Kidney (tissue), 14 donors: ENCODE data around the gene DCLK1. TPM values are rescaled to one million over a fixed set of nuclear protein-coding genes. Genes with fewer than 3 reads are reported as not detected.

Experiments used
- DNase-seq, 5 donors: peaks; one replicate each; pipeline ENCODE4 v3.0.0-alpha.2; 2013 to 2020
- FAIRE-seq: peaks from 2 replicates; lab custom pipeline; 2012; peaks lifted over from hg19 to GRCh38; lab: Jason Lieb, UNC
- H3K27ac ChIP-seq, 2 donors: one replicate each; pipeline ENCODE4 v1.7.0; 2013; ENCODE audit warnings: low read depth in 2 of 2, low read length in 2 of 2, inconsistent platforms in 1 of 2
- H3K27me3 ChIP-seq: one replicate; pipeline ENCODE4 v1.7.1; 2013; ENCODE audit warnings: low read length, inconsistent platforms; ENCODE audit not compliant: control insufficient read depth, insufficient read depth
- H3K36me3 ChIP-seq, 3 donors: one replicate each; pipeline versions ENCODE4 v1.7.0 to v1.7.1; 2013; ENCODE audit warnings: low read length in 3 of 3, control low read depth in 1 of 3, inconsistent platforms in 1 of 3; ENCODE audit not compliant: insufficient read depth in 3 of 3, control insufficient read depth in 2 of 3
- H3K4me1 ChIP-seq, 3 donors: one replicate each; pipeline versions ENCODE4 v1.7.0 to v1.7.1; 2013; ENCODE audit warnings: low read length in 3 of 3, inconsistent platforms in 1 of 3, low read depth in 1 of 3; ENCODE audit not compliant: control insufficient read depth in 2 of 3, insufficient read depth in 2 of 3
- H3K4me3 ChIP-seq, 3 donors: one replicate each; pipeline versions ENCODE4 v1.7.0 to v1.8.1; 2013; ENCODE audit warnings: low read length in 3 of 3, control low read depth in 1 of 3, inconsistent platforms in 1 of 3
- H3K9ac ChIP-seq, 3 donors: one replicate each; pipeline versions ENCODE4 v1.7.0 to v1.7.1; 2013; ENCODE audit warnings: low read length in 3 of 3, control low read depth in 1 of 3, inconsistent platforms in 1 of 3
- H3K9me3 ChIP-seq, 3 donors: one replicate each; pipeline versions ENCODE4 v1.7.0 to v1.7.1; 2013; ENCODE audit warnings: low read length in 3 of 3, control low read depth in 1 of 3, inconsistent platforms in 1 of 3; ENCODE audit not compliant: control insufficient read depth in 2 of 3, insufficient read depth in 1 of 3
- intact Hi-C: fragments of 100-400 bp; cut with DNase I; formaldehyde crosslinking; loops from one replicate; pipeline ENCODE4 v1.11.1; 2022
- polyA plus RNA-seq: library from polyadenylated mRNA; stranded (reverse); fragments of 350-450 nt; fragmentation: Illumina TruSeq; extraction: RNeasy Lipid Tissue Mini Kit (QIAGEN cat#74804); gene quantifications from one replicate; pipeline ENCODE4 v1.2.3, GENCODE V29; 2014; ENCODE audit warnings: low read depth, low replicate concordance; ENCODE audit not compliant: insufficient read depth
- total RNA-seq: library from RNA; stranded (reverse); fragmentation: NEBNext Ultra II Directional; extraction: Animal tissue kit (Norgen Biotek cat#: 25700); gene quantifications from one replicate; pipeline ENCODE4 v1.2.1, GENCODE V29; 2021
- TF ChIP-seq, protein P1 (sequence below): IDR thresholded peaks from 3 replicates; pipeline ENCODE4 v1.5.1; 2012; ENCODE audit warnings: mild to moderate bottlenecking, moderate library complexity, borderline replicate concordance; ENCODE audit not compliant: insufficient read depth; ENCODE audit errors: extremely low read depth
- donor health status: control.
- donor health status: control.
- donor health status: control.
- donor health status: control.
- donor health status: control.
- donor health status: DM: yes; HTN: yes; CAD: no.
- donor health status: Normal renal cell carcinoma (clear cell type).

DCLK1 gene
- total and polyA plus RNA-seq, 2 donors from 2014 or later: 0.73 to 8.3 TPM

DNA sequence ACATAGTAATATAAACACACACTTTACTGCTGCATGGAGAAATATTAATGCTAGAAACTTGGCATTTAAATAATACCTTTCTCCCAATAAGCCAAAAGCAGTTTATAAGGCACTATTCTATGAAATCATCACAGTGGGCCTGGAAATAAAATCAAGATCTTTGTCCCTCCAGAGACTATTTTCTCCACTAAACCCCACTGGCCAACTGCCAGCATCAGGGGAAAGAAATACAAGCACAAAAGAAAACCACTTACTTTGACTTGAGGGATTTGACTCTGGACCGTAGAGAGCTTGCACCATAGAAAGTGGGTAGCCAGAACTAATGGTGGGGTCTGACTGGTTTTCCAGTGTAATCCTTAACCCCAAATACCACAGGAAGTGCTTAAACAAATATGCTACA, 71.9 kb downstream of the DCLK1 start:
- Histone ChIP-seq H3K36me3 (no peaks in the 10 kb centered on the region), H3K4me1 (no peaks in the 10 kb centered on the region), H3K9ac (no peak overlapping the region), H3K4me3 (no peak overlapping the region), H3K27ac (no peak overlapping the region), H3K27me3 (no peaks in the 10 kb centered on the region), H3K9me3 (no peaks in the 10 kb centered on the region)
- FAIRE-seq (no peak), DNase-seq (peak in 1 of 5 donors; percentile 28)
- TF ChIP-seq, protein P1, sequence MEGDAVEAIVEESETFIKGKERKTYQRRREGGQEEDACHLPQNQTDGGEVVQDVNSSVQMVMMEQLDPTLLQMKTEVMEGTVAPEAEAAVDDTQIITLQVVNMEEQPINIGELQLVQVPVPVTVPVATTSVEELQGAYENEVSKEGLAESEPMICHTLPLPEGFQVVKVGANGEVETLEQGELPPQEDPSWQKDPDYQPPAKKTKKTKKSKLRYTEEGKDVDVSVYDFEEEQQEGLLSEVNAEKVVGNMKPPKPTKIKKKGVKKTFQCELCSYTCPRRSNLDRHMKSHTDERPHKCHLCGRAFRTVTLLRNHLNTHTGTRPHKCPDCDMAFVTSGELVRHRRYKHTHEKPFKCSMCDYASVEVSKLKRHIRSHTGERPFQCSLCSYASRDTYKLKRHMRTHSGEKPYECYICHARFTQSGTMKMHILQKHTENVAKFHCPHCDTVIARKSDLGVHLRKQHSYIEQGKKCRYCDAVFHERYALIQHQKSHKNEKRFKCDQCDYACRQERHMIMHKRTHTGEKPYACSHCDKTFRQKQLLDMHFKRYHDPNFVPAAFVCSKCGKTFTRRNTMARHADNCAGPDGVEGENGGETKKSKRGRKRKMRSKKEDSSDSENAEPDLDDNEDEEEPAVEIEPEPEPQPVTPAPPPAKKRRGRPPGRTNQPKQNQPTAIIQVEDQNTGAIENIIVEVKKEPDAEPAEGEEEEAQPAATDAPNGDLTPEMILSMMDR: no peak
- intact Hi-C loops: no loop called here

DNA sequence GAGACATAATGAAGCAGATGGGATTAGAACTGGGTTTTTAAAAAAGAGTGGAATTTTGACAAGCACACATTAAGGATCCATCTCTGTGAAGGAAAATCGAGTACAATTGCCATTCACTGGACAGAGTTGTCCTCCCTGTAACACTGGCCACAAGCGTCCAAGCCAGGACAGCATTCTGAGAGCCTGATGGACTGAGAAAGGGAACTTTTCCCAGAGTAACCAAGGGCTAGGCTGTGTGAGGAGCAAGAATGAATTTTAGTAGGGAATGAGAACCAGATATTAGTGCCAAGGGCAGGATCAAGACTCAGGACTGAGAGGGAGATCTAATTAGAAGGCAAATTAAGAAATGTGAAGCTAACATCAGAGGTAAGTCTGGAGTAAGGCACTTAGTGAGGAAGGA, 73.1 kb downstream of the DCLK1 start:
- Histone ChIP-seq H3K9me3 (no peaks in the 10 kb centered on the region), H3K27ac (no peak overlapping the region), H3K27me3 (no peaks in the 10 kb centered on the region), H3K4me1 (no peaks in the 10 kb centered on the region), H3K4me3 (no peak overlapping the region), H3K36me3 (no peaks in the 10 kb centered on the region), H3K9ac (no peak overlapping the region)
- intact Hi-C loops: no loop called here
- no peak for FAIRE-seq
- no peak for DNase-seq
- TF ChIP-seq, protein P1: no peak

DNA sequence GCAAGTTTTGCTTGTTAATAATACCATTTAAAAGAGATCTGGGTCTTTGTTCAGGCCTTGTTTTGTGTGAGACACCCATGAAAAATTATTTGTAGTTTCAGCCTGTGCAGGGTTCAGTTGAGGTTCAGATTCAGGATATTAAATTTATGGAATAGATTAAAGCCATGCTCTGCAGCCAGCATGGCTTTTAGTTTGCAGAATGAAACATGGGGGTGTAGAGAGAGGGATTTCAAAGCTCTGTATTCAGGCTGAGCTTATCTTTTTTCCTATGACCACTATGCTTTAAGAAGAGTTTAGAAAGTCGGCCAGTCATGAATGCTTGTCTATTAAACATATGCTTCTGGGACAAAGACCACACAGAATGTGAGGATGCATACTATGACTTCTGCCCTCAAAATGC, 73.6 kb downstream of the DCLK1 start:
- no peaks in the 10 kb centered on the region for H3K9me3 ChIP-seq
- H3K4me3 ChIP-seq: no peak overlapping the region
- no peak overlapping the region for H3K27ac ChIP-seq
- no peaks in the 10 kb centered on the region for H3K4me1 ChIP-seq
- TF ChIP-seq, protein P1: no peak
- H3K9ac ChIP-seq: no peak overlapping the region
- no peaks in the 10 kb centered on the region for H3K36me3 ChIP-seq
- FAIRE-seq (no peak), DNase-seq (peak in 1 of 5 donors; percentile 54)
- intact Hi-C loops: no loop called here
- H3K27me3 ChIP-seq: no peaks in the 10 kb centered on the region

DNA sequence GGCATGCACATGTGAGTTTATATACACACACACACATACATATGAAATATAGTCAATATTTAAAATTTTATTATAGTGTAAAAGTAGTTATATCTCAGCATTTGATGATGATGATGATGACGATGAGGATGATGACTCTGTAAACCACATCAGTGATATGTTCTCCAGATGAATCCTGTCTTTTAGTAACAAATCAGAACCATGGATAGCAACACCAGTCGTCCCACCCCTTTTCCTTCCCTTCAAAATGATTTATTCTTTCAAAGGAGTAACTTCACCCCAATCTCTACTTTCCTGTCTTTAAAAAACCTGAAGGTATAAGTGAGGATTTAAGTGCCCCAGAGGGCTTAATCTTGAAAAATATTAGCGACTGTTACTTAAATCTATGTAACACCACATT, 74.1 kb downstream of the DCLK1 start:
- no peaks in the 10 kb centered on the region for H3K9me3 ChIP-seq
- DNase-seq (peak in 2 of 5 donors; percentile 52 to 56), FAIRE-seq (no peak)
- no peaks in the 10 kb centered on the region for H3K36me3 ChIP-seq
- TF ChIP-seq, protein P1: no peak
- intact Hi-C loops: no loop called here
- no peak overlapping the region for H3K9ac ChIP-seq
- H3K27me3 ChIP-seq: no peaks in the 10 kb centered on the region
- no peak overlapping the region for H3K4me3 ChIP-seq
- H3K4me1 ChIP-seq: no peaks in the 10 kb centered on the region
- no peak overlapping the region for H3K27ac ChIP-seq
